Measurements from ENCODE around the gene SGCE. TPM values are rescaled to one million over a fixed set of nuclear protein-coding genes. Genes with fewer than 3 reads are reported as not detected.

Gene SGCE
- total RNA-seq, 2 experiments from 2014 or later = 23.5 to 27.1 TPM

DNA sequence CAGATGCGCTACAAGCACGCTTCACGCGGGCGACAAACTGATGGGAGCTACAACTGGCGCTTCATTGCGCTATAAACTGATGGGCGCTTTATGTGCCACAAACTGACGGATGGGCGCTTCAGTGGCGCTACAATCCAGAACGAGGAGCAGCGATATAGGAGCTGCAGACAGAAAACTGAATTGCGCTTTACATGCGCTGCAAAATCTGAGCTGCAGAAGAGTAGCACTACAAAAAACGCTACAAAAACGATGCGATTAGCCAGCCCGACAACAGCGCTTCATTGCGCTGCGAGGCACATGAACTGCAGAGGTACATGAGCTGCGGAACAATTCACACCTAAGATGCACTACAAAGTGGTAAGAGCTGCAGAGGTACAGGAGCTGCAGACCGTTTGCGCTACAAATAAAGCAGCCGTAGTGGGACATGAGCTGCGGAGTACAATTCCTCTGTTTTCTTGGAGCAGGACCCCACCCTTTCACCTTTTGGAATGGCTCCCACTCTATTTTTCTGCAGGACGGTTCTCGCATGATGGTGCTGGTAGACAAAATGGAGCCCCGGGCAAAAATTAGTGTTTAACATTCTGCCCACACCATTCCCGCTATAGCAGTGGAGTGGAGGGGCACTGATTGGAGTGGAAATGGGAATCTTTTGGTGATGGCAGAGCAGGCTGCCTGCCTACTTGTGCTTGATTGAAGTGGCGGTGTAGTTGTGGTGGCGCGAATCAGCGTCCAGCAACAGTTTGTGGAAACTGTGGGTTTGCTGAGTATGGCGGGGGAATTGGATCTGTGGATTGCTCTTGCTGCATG lies 1.2 kb upstream of the SGCE start:
- intact Hi-C loops (cut with micrococcal nuclease; ENCODE audit: unreplicated experiment) = loop anchor here (1.0 kb wide), 2 partner anchors 147 to 208 kb away; no protein-coding TSS in a partner anchor
- Histone ChIP-seq H3K4me3 (ENCODE audit: low read depth, low read length, poor library complexity, severe bottlenecking) (peak overlapping the region; percentile 71), H2AFZ (ENCODE audit: low read length) (peak overlapping the region; percentile 45), H3K79me2 (ENCODE audit: insufficient read depth, low read depth, low read length) (peaks cover 36% of the 10 kb centered on the region), H3K9me2 (ENCODE audit: insufficient read depth, low read length) (no peaks in the 10 kb centered on the region), H3K36me3 (ENCODE audit: insufficient read depth, low read length) (no peaks in the 10 kb centered on the region), H3K27ac (ENCODE audit: low read depth, low read length, poor library complexity, severe bottlenecking) (peak overlapping the region; percentile 42), H3K4me2 (ENCODE audit: low read length) (peak overlapping the region; percentile 88), H3K9me3 (ENCODE audit: low read length) (no peaks in the 10 kb centered on the region), H3K4me1 (ENCODE audit: insufficient read depth, low read length, poor library complexity, severe bottlenecking) (no peaks in the 10 kb centered on the region), H4K20me1 (ENCODE audit: insufficient read depth, low read length) (no peaks in the 10 kb centered on the region)
- ChIA-PET CTCF (ENCODE audit: unreplicated experiment) (interaction anchor here (0.6 to 0.9 kb wide), 2 partner anchors 24 to 208 kb away, joined by 3 read pairs; no protein-coding TSS in a partner anchor), POLR2A (interaction anchor here (0.6 to 3.6 kb wide), 11 partner anchors 12 to 1159 kb away, joined by 3 to 14 read pairs (median 4); no protein-coding TSS in a partner anchor)
- DNase-seq (ENCODE audit: low spot score) = peak; percentile 72
- no TSS peak for BruUV-seq (replicated peaks)
- TF ChIP-seq, protein P1, sequence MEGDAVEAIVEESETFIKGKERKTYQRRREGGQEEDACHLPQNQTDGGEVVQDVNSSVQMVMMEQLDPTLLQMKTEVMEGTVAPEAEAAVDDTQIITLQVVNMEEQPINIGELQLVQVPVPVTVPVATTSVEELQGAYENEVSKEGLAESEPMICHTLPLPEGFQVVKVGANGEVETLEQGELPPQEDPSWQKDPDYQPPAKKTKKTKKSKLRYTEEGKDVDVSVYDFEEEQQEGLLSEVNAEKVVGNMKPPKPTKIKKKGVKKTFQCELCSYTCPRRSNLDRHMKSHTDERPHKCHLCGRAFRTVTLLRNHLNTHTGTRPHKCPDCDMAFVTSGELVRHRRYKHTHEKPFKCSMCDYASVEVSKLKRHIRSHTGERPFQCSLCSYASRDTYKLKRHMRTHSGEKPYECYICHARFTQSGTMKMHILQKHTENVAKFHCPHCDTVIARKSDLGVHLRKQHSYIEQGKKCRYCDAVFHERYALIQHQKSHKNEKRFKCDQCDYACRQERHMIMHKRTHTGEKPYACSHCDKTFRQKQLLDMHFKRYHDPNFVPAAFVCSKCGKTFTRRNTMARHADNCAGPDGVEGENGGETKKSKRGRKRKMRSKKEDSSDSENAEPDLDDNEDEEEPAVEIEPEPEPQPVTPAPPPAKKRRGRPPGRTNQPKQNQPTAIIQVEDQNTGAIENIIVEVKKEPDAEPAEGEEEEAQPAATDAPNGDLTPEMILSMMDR (conservative IDR thresholded peaks at IDR 0.05; ENCODE audit: low read length) = no peak
- TF ChIP-seq EZH2phosphoT487 (IDR thresholded peaks at IDR 0.05; ENCODE audit: borderline replicate concordance, low read depth, low read length) = no peak

DNA sequence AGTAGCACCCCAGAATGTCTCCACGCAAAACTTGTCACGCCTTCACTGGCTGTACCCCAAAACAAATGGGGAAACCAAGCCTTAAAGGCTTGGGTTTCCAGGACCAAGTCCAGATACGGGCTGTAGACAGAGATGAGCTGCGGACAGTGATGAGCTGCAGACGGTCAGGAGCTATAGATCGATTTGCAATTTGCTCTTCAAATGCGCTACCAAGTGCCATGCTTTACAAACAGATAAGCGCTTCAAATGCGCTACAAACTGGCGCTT lies 658 bp upstream of the SGCE start:
- peak overlapping the region; percentile 71 for H3K4me3 ChIP-seq (ENCODE audit: low read depth, low read length, poor library complexity, severe bottlenecking)
- no peaks in the 10 kb centered on the region for H3K4me1 ChIP-seq (ENCODE audit: insufficient read depth, low read length, poor library complexity, severe bottlenecking)
- no peak for DNase-seq (ENCODE audit: low spot score)
- POLR2A ChIA-PET = interaction anchor here (0.6 to 3.6 kb wide), 10 partner anchors 11 to 606 kb away, joined by 3 to 14 read pairs (median 4); no protein-coding TSS in a partner anchor
- H3K9me2 ChIP-seq (ENCODE audit: insufficient read depth, low read length) = no peaks in the 10 kb centered on the region
- CTCF ChIA-PET (ENCODE audit: unreplicated experiment) = interaction anchor here (0.6 kb wide), 1 partner anchor 23 kb away, joined by 3 read pairs; no protein-coding TSS in a partner anchor
- peak overlapping the region; percentile 88 for H3K4me2 ChIP-seq (ENCODE audit: low read length)
- H4K20me1 ChIP-seq (ENCODE audit: insufficient read depth, low read length) = no peaks in the 10 kb centered on the region
- H3K9me3 ChIP-seq (ENCODE audit: low read length) = no peaks in the 10 kb centered on the region
- intact Hi-C loops (cut with micrococcal nuclease; ENCODE audit: unreplicated experiment) = loop anchor here (1.0 kb wide), 2 partner anchors 146 to 207 kb away; no protein-coding TSS in a partner anchor
- peak overlapping the region; percentile 42 for H3K27ac ChIP-seq (ENCODE audit: low read depth, low read length, poor library complexity, severe bottlenecking)
- H2AFZ ChIP-seq (ENCODE audit: low read length) = peak overlapping the region; percentile 45; the same call in 1 of the 2 replicates
- TSS peak; percentile 78 for BruUV-seq (replicated peaks)
- TF ChIP-seq, protein P1 (conservative IDR thresholded peaks at IDR 0.05; ENCODE audit: low read length) = no peak
- TF ChIP-seq EZH2phosphoT487 (IDR thresholded peaks at IDR 0.05; ENCODE audit: borderline replicate concordance, low read depth, low read length) = no peak
- H3K79me2 ChIP-seq (ENCODE audit: insufficient read depth, low read depth, low read length) = peaks cover 30% of the 10 kb centered on the region
- no peaks in the 10 kb centered on the region for H3K36me3 ChIP-seq (ENCODE audit: insufficient read depth, low read length)
